Measurements from ENCODE around the gene METTL23. TPM values are rescaled to one million over a fixed set of nuclear protein-coding genes. Genes with fewer than 3 reads are reported as not detected.
A peak's percentile ranks its signal among the peaks of the same experiment; 100 is the strongest.

The METTL23 gene
- 10 to 100 TPM; 43.0 to 48.0 TPM for total RNA-seq

- ChIA-PET CTCF (interaction anchor here (0.6 to 5.2 kb wide), 7 partner anchors 8 to 170 kb away, joined by 3 to 36 read pairs (median 8); partner anchors contain the start of genes MFSD11 and SRSF2), POLR2A (interaction anchor here (0.7 to 6.0 kb wide), 22 partner anchors 10 to 362 kb away, joined by 3 to 248 read pairs (median 4); partner anchors contain the start of genes MFSD11, MGAT5B, SRSF2 and ST6GALNAC1)
- no peaks in the 10 kb centered on the region for H3K27me3 Mint-ChIP-seq
- H3K36me3 Mint-ChIP-seq (ENCODE audit: low read depth) = peaks cover 70% of the 10 kb centered on the region
- H3K9me3 Mint-ChIP-seq = no peaks in the 10 kb centered on the region
- H3K27ac Mint-ChIP-seq = peak within 1 kb of the TSS; percentile 94
- DNase-seq = peak; percentile 83
- H3K4me1 Mint-ChIP-seq = peaks cover 58% of the 10 kb centered on the region
- H3K4me3 Mint-ChIP-seq = peak within 1 kb of the TSS; percentile 91
Observed at GRCh38 chr17:76726776-76727718, at the start of gene METTL23. METTL23 (plus strand) TSS chr17:76726839; CDS start chr17:76729711, 2,872 bp downstream.

- CTCF ChIA-PET = interaction anchor here (0.6 to 2.0 kb wide), 4 partner anchors 27 to 154 kb away, joined by 3 to 10 read pairs (median 3); no protein-coding TSS in a partner anchor
- Mint-ChIP-seq H3K4me1 (peaks cover 16% of the 10 kb centered on the region), H3K27me3 (peaks cover 6% of the 10 kb centered on the region), H3K9me3 (no peaks in the 10 kb centered on the region), H3K27ac (no peak overlapping the region), H3K36me3 (ENCODE audit: low read depth) (no peaks in the 10 kb centered on the region), H3K4me3 (no peak overlapping the region)
- POLR2A ChIA-PET = interaction anchor here (0.8 to 1.2 kb wide), 3 partner anchors 32 to 119 kb away, joined by 3 read pairs; no protein-coding TSS in a partner anchor
- no peak for DNase-seq
Observed at GRCh38 chr17:76677406-76677805, 49.2 kb upstream of the METTL23 start.

GRCh38 chr17:76678330-76678729 lies 48.3 kb upstream of the METTL23 start:
- peaks cover 8% of the 10 kb centered on the region for H3K4me1 Mint-ChIP-seq
- no peak overlapping the region for H3K4me3 Mint-ChIP-seq
- DNase-seq = peak; percentile 47
- ChIA-PET POLR2A (no interaction called here), CTCF (interaction anchor here (1.3 to 2.0 kb wide), 2 partner anchors 120 to 155 kb away, joined by 3 to 10 read pairs; no protein-coding TSS in a partner anchor)
- H3K27ac Mint-ChIP-seq = no peak overlapping the region
- H3K36me3 Mint-ChIP-seq (ENCODE audit: low read depth) = no peaks in the 10 kb centered on the region
- H3K27me3 Mint-ChIP-seq = peaks cover 6% of the 10 kb centered on the region
- no peaks in the 10 kb centered on the region for H3K9me3 Mint-ChIP-seq

GRCh38 chr17:76679239-76679638 lies 47.4 kb upstream of the METTL23 start:
- H3K4me1 Mint-ChIP-seq = peaks cover 8% of the 10 kb centered on the region
- no peak for DNase-seq
- ChIA-PET CTCF (interaction anchor here (0.6 to 2.0 kb wide), 4 partner anchors 55 to 156 kb away, joined by 3 to 10 read pairs (median 4); no protein-coding TSS in a partner anchor), POLR2A (no interaction called here)
- no peaks in the 10 kb centered on the region for H3K9me3 Mint-ChIP-seq
- H3K27me3 Mint-ChIP-seq = peaks cover 6% of the 10 kb centered on the region
- H3K36me3 Mint-ChIP-seq (ENCODE audit: low read depth) = no peaks in the 10 kb centered on the region
- no peak overlapping the region for H3K4me3 Mint-ChIP-seq
- no peak overlapping the region for H3K27ac Mint-ChIP-seq

GRCh38 chr17:76681222-76682137 lies 45.2 kb upstream of the METTL23 start:
- POLR2A ChIA-PET = interaction anchor here (0.9 to 2.3 kb wide), 8 partner anchors 10 to 158 kb away, joined by 3 to 12 read pairs (median 3); no protein-coding TSS in a partner anchor
- no peak overlapping the region for H3K27ac Mint-ChIP-seq
- peaks cover 8% of the 10 kb centered on the region for H3K4me1 Mint-ChIP-seq
- H3K9me3 Mint-ChIP-seq = no peaks in the 10 kb centered on the region
- H3K27me3 Mint-ChIP-seq = peaks cover 6% of the 10 kb centered on the region
- CTCF ChIA-PET = interaction anchor here (0.5 to 2.5 kb wide), 36 partner anchors 10 to 215 kb away, joined by 3 to 42 read pairs (median 4); partner anchors contain the start of genes AANAT, RHBDF2 and ST6GALNAC1
- no peaks in the 10 kb centered on the region for H3K36me3 Mint-ChIP-seq (ENCODE audit: low read depth)
- no peak overlapping the region for H3K4me3 Mint-ChIP-seq
- peak; percentile 79 for DNase-seq

- H3K27ac Mint-ChIP-seq = no peak overlapping the region
- DNase-seq = no peak
- POLR2A ChIA-PET = interaction anchor here (0.9 to 2.3 kb wide), 5 partner anchors 11 to 157 kb away, joined by 3 to 12 read pairs (median 3); no protein-coding TSS in a partner anchor
- H3K9me3 Mint-ChIP-seq = no peaks in the 10 kb centered on the region
- peaks cover 6% of the 10 kb centered on the region for H3K27me3 Mint-ChIP-seq
- CTCF ChIA-PET = interaction anchor here (1.0 to 2.5 kb wide), 19 partner anchors 9 to 215 kb away, joined by 3 to 42 read pairs (median 7); partner anchors contain the start of genes AANAT and ST6GALNAC1
- H3K4me3 Mint-ChIP-seq = no peak overlapping the region
- H3K4me1 Mint-ChIP-seq = peaks cover 8% of the 10 kb centered on the region
- H3K36me3 Mint-ChIP-seq (ENCODE audit: low read depth) = no peaks in the 10 kb centered on the region
Observed at GRCh38 chr17:76682296-76682695, 44.3 kb upstream of the METTL23 start.

GRCh38 chr17:76683011-76683755 lies 43.5 kb upstream of the METTL23 start:
- Mint-ChIP-seq H3K27me3 (peaks cover 6% of the 10 kb centered on the region), H3K36me3 (ENCODE audit: low read depth) (no peaks in the 10 kb centered on the region), H3K4me3 (no peak overlapping the region), H3K4me1 (peaks cover 8% of the 10 kb centered on the region), H3K27ac (no peak overlapping the region), H3K9me3 (no peaks in the 10 kb centered on the region)
- no peak for DNase-seq
- ChIA-PET POLR2A (interaction anchor here (1.4 kb wide), 1 partner anchor 11 kb away, joined by 4 read pairs; no protein-coding TSS in a partner anchor), CTCF (no interaction called here)

GRCh38 chr17:76683921-76684745 lies 42.5 kb upstream of the METTL23 start:
- Mint-ChIP-seq H3K4me1 (peaks cover 8% of the 10 kb centered on the region), H3K4me3 (no peak overlapping the region), H3K27ac (no peak overlapping the region), H3K9me3 (no peaks in the 10 kb centered on the region), H3K36me3 (ENCODE audit: low read depth) (no peaks in the 10 kb centered on the region), H3K27me3 (peaks cover 6% of the 10 kb centered on the region)
- no peak for DNase-seq
- ChIA-PET CTCF (interaction anchor here (0.8 to 1.7 kb wide), 2 partner anchors 13 to 161 kb away, joined by 4 to 5 read pairs; no protein-coding TSS in a partner anchor), POLR2A (interaction anchor here (1.4 kb wide), 1 partner anchor 12 kb away, joined by 4 read pairs; no protein-coding TSS in a partner anchor)

- no peaks in the 10 kb centered on the region for H3K36me3 Mint-ChIP-seq (ENCODE audit: low read depth)
- no peak for DNase-seq
- peaks cover 6% of the 10 kb centered on the region for H3K27me3 Mint-ChIP-seq
- POLR2A ChIA-PET = interaction anchor here (1.2 kb wide), 1 partner anchor 13 kb away, joined by 4 read pairs; no protein-coding TSS in a partner anchor
- CTCF ChIA-PET = interaction anchor here (1.5 to 1.7 kb wide), 2 partner anchors 13 to 61 kb away, joined by 4 read pairs; no protein-coding TSS in a partner anchor
- no peak overlapping the region for H3K4me3 Mint-ChIP-seq
- H3K9me3 Mint-ChIP-seq = no peaks in the 10 kb centered on the region
- H3K4me1 Mint-ChIP-seq = peaks cover 8% of the 10 kb centered on the region
- H3K27ac Mint-ChIP-seq = no peak overlapping the region
Observed at GRCh38 chr17:76684756-76685155, 41.9 kb upstream of the METTL23 start.

- Mint-ChIP-seq H3K36me3 (ENCODE audit: low read depth) (no peaks in the 10 kb centered on the region), H3K4me1 (peaks cover 8% of the 10 kb centered on the region), H3K27me3 (peaks cover 6% of the 10 kb centered on the region)
Observed at GRCh38 chr17:76685366-76685765, 41.3 kb upstream of the METTL23 start.

More at GRCh38 chr17:76685366-76685765, 41.3 kb upstream of the METTL23 start:
- POLR2A ChIA-PET = interaction anchor here (1.2 kb wide), 1 partner anchor 14 kb away, joined by 4 read pairs; no protein-coding TSS in a partner anchor
- Mint-ChIP-seq H3K27ac (no peak overlapping the region), H3K9me3 (no peaks in the 10 kb centered on the region), H3K4me3 (no peak overlapping the region)
- no peak for DNase-seq
- CTCF ChIA-PET = interaction anchor here (1.5 to 1.7 kb wide), 2 partner anchors 14 to 62 kb away, joined by 4 read pairs; no protein-coding TSS in a partner anchor

Data from activated CD4-positive, alpha-beta memory T cell treated with anti-CD3 and anti-CD28 coated beads, Interleukin-2, amount 10 ng/mL, durations not matched to agents 7 days and 5 days (primary cell).